ENCODE results near the gene CUL7. TPM values are rescaled to one million over a fixed set of nuclear protein-coding genes. Genes with fewer than 3 reads are reported as not detected.

Gene CUL7
- total and polyA plus RNA-seq, 2 of the 8 experiments (the other 6 are each of a cell fraction or from before 2014, with no cell fraction given): 10.8 to 15.0 TPM

DNA sequence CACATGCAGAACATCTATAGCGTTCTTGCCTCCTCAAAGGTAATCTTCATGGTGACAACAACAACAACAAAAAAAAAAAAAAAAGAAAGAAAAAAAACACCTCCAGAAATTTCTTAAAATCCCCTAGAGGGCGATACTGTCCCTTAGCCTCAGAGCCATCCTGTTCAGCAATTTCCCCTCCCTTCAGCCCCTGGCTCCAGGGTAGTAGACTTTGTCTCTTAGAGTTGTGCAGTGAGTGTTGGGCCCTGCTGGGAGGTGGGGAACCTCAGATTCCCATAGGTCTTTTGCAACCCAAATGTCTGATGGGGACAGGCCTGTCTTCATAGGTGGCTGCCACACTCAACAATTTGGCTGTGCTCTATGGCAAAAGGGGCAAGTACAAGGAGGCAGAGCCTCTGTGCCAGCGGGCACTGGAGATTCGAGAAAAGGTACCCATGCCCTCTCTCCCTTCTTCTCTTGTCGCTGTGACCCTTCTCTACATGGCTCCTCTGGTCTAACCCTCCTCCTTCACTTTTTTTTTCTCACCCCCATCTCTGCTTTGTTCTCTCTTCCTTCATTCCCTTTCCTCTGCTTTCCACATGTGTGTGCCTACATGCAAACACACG lies 16.5 kb upstream of the CUL7 start:
- DNase-seq (ENCODE audit: low read depth in 1 of 2, low spot score in 2 of 2) (no peak), FAIRE-seq (peak; percentile 88)
- 0 out of 2 replicates have a peak overlapping the region, but pooled peaks have one; percentile 50 for H2BK12ac ChIP-seq (ENCODE audit: low read depth, low read length)
- TF ChIP-seq KDM5A (IDR thresholded peaks at IDR 0.05; ENCODE audit: low read length) (no peak), CBX8 (IDR thresholded peaks at IDR 0.05; ENCODE audit: borderline replicate concordance, low read depth, low read length) (no peak), TAF7 (optimal IDR thresholded peaks at IDR 0.05; ENCODE audit: borderline replicate concordance, low read depth, low read length) (no peak), SP4 (IDR thresholded peaks at IDR 0.05; ENCODE audit: low read length) (0 out of 2 replicates have a peak, but pooled peaks have one; percentile 43), CREB1 (IDR thresholded peaks at IDR 0.05) (0 out of 2 replicates have a peak, but pooled peaks have one; percentile 23), CHD2 (IDR thresholded peaks at IDR 0.05; ENCODE audit: low read length) (no peak), RAD21 (IDR thresholded peaks at IDR 0.05 in 1 of 2, conservative IDR thresholded peaks at IDR 0.05 in 1 of 2; ENCODE audit: low read depth in 2 of 2, low read length in 2 of 2) (peak; percentile 81), CEBPB (IDR thresholded peaks at IDR 0.05; ENCODE audit: low read depth, low read length) (no peak), HDAC6 (IDR thresholded peaks at IDR 0.05; ENCODE audit: low read depth, low read length) (no peak), USF2 (IDR thresholded peaks at IDR 0.05; ENCODE audit: low read length) (no peak)

More for the DNA sequence above, 16.5 kb upstream of the CUL7 start:
- Histone ChIP-seq H2AFZ (ENCODE audit: low read length) (no peak overlapping the region), H3K56ac (replicated peaks; ENCODE audit: insufficient read length, low read depth, low read length) (no peak overlapping the region), H2BK5ac (ENCODE audit: low read depth, low read length) (no peak overlapping the region), H3K4me2 (ENCODE audit: insufficient read depth in 1 of 2, low read depth in 2 of 2, low read length in 2 of 2) (no peak overlapping the region), H3K14ac (ENCODE audit: insufficient read length) (no peak overlapping the region), H3K4me1 (replicated peaks in 1 of 4; ENCODE audit: control insufficient read depth in 3 of 4, insufficient read depth in 4 of 4, low read length in 3 of 4) (peaks cover 0 to 8% (median 3%) of the 10 kb centered on the region in 4 experiments; a peak in 4 of 7 replicates), H2BK120ac (replicated peaks; ENCODE audit: low read depth, low read length) (no peak overlapping the region), H3K18ac (ENCODE audit: extremely low read depth, low read length) (no peak overlapping the region), H3K9me3 (ENCODE audit: insufficient read depth in 2 of 2, low read depth in 1 of 2, low read length in 1 of 2) (no peaks in the 10 kb centered on the region), H3K36me3 (ENCODE audit: control insufficient read depth in 2 of 4, insufficient read depth in 4 of 4, low read length in 3 of 4) (peaks cover 0 to 2% (median 0%) of the 10 kb centered on the region in 4 experiments; a peak in 5 of 8 replicates), H3K79me2 (ENCODE audit: control insufficient read depth in 1 of 2, insufficient read depth in 2 of 2, low read length in 2 of 2) (no peaks in the 10 kb centered on the region), H3K9ac (replicated peaks in 1 of 4; ENCODE audit: extremely low read depth in 1 of 4, low read depth in 3 of 4, low read length in 3 of 4) (no peak overlapping the region), H3K4me3 (ENCODE audit: extremely low read depth in 1 of 4, insufficient read depth in 2 of 4, low read depth in 3 of 4, low read length in 4 of 4) (no peak overlapping the region), H3K4ac (replicated peaks; ENCODE audit: insufficient read length, low read depth, low read length) (no peak overlapping the region), H3K23ac (ENCODE audit: insufficient read length) (no peak overlapping the region), H4K8ac (ENCODE audit: extremely low read depth, insufficient read depth, low read length) (no peak overlapping the region), H4K91ac (replicated peaks; ENCODE audit: insufficient read length, low read length) (peak overlapping the region; percentile 20), H4K20me1 (replicated peaks in 1 of 2; ENCODE audit: control insufficient read depth in 1 of 2, insufficient read depth in 2 of 2, low read length in 2 of 2) (no peaks in the 10 kb centered on the region), H4K5ac (ENCODE audit: insufficient read length, low read depth, low read length) (no peak overlapping the region), H3K23me2 (ENCODE audit: low read depth, low read length) (no peaks in the 10 kb centered on the region), H2AK5ac (ENCODE audit: low read depth, low read length) (0 out of 2 replicates have a peak overlapping the region, but pooled peaks have one; percentile 30), H3K79me1 (ENCODE audit: low read depth, low read length) (no peaks in the 10 kb centered on the region), H3K27me3 (replicated peaks in 1 of 4; ENCODE audit: control insufficient read depth in 3 of 4, extremely low read depth in 1 of 4, insufficient read depth in 3 of 4, low read length in 3 of 4) (no peaks in the 10 kb centered on the region), H2BK20ac (ENCODE audit: low read length) (no peak overlapping the region), H3K27ac (ENCODE audit: low read depth, low read length) (no peak overlapping the region), H2BK15ac (ENCODE audit: low read length) (peak overlapping the region; percentile 13; the same call in 1 of the 2 replicates)
- POLR2A ChIA-PET (ENCODE audit: partially characterized antibody): interaction anchor here (1.0 to 2.1 kb wide), 4 partner anchors 15 to 100 kb away, joined by 3 to 13 read pairs (median 4); partner anchors contain the start of gene CUL7
- WGBS, 2 experiments (ENCODE audit: extremely low coverage in 1 of 2, insufficient coverage in 1 of 2, insufficient read length in 1 of 2, insufficient replicate concordance in 2 of 2, low coverage in 1 of 2, low lambda C conversion rate in 2 of 2, missing lambda C conversion rate in 1 of 2): 49% methylated on average over 6 of the region's 6 CpGs; no CpG with 5 or more reads in 1 of the 2 experiments
- CTCF ChIA-PET (ENCODE audit: partially characterized antibody): interaction anchor here (0.6 to 3.9 kb wide), 24 partner anchors 8 to 188 kb away, joined by 3 to 31 read pairs (median 5); partner anchors contain the start of genes KLC4 and MRPL2
